Measurements from ENCODE around the gene IREB2.
A peak's percentile ranks its signal among the peaks of the same experiment; 100 is the strongest.
"Not testable (repeated sequence)": the region's sequence is repeated elsewhere in the genome, so short reads cannot be mapped to it uniquely, and the experiment has no call there.

The IREB2 gene

GRCh38 chr15:78481917-78482316 is 43.9 kb downstream of the IREB2 start:
- DNase-seq (ENCODE audit: low spot score) = no peak

DNA sequence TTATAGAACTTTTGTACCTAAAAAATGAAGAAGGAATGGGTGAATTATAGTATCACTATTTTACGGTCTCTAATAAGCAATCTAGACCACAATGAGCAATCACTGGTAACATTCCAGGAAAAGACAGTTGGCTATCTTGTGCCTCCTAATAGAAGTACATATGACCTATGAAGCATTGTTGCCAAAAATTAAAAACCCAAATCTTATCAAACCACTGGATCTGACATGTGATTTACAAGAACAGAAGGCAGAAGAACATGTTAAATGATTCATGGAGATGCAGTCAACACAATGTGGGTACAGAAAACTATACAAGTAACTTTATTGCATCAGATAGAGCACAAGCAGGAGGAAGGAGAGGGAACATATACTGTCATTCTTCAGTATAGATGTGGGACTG is 54.9 kb downstream of the IREB2 start:
- no peak for DNase-seq (ENCODE audit: low spot score)

GRCh38 chr15:78501857-78502256 is 63.8 kb downstream of the IREB2 start:
- DNase-seq (ENCODE audit: low spot score) = no peak

DNA sequence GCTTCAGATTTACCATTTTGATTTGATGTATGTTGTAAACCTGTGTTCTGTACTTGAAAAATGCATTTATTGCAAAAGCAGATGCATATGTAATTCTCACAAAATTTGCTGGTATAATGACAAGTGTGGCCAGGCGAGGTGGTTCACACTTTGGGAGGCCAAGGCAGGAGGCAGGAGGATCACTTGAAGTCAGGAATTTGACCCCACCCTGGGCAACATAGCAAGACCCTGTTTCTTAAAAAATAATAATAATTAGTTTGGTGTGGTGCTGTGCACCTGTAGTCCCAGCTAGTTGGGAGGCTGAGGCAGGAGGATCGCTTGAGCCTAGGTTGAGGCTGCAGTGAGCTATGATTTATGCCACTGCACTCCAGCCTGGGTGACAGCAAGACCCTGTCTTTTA is 64.6 kb downstream of the IREB2 start:
- DNase-seq (ENCODE audit: low spot score) = no peak

- peak; percentile 78 for DNase-seq (ENCODE audit: low spot score)
Measured at GRCh38 chr15:78506971-78507830, 69.2 kb downstream of the IREB2 start, which contains the start of gene HYKK. TSS of gene HYKK (plus strand) at chr15:78507577. CDS start at chr15:78513089, 5,512 bp downstream.

DNA sequence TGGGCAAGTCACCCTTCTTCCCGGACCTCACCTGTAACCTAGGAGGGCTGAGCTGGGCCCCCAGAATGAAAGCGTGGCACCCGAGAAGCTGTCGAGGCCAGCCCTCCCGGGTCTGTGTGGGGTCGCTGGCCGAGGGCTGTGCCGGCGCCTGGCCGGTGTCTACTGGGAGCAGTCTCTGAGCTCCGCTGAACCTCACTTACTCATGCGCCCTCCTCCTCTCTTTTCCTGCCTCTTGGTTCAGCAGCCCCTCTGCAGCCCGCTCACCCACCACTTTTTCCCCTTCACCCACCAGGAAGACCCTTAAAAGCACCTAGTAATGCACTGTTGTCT is 69.8 kb downstream of the IREB2 start:
- DNase-seq (ENCODE audit: low spot score) = no peak

GRCh38 chr15:78508272-78508671 is 70.3 kb downstream of the IREB2 start:
- DNase-seq (ENCODE audit: low spot score) = no peak

- DNase-seq (ENCODE audit: low spot score) = peak; percentile 13
Measured at GRCh38 chr15:78509726-78510312, 71.8 kb downstream of the IREB2 start.

GRCh38 chr15:78520035-78520434 is 82.0 kb downstream of the IREB2 start:
- DNase-seq (ENCODE audit: low spot score) = not testable (repeated sequence)

- DNase-seq (ENCODE audit: low spot score) = no peak
Measured at GRCh38 chr15:78524230-78524629, 86.2 kb downstream of the IREB2 start.

DNA sequence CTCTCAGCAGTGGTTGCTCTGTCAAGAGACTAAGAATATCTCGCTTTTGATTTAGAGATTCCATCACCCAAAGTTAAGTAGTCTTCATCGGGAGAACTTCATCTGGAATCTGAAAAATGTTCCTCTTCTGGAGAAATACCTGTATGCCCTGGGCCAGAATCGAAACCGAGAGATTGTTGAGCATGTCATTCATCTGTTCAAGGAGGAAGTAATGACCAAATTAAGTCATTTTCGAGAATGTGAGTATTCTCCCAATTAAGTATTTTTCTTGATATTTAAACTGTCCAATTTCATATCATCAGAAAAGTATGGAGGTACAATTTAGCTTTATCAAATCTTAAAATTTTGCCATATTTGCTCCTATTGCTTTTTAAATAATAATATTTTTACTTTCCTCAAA is 89.3 kb downstream of the IREB2 start:
- DNase-seq (ENCODE audit: low spot score) = no peak

- DNase-seq (ENCODE audit: low spot score) = no peak
Measured at GRCh38 chr15:78533331-78533730, 95.3 kb downstream of the IREB2 start.

DNA sequence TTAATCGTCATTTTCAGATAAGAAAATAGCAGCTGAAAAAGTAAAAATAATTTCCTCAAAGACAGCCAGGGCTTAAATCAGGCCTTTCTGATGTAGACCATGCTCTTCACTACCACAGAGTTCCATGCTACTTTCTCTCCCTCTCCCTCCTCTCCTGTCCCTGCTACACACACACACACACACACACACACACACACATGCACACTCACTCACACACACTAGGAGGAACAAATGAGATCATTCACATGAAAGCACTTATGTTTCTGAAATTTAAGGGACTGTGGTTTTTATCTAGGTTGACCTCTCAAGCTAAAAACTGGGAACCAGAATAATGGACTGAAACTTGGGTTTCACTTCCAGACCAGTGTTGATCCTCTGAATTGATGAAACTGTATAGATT is 98.1 kb downstream of the IREB2 start:
- DNase-seq (ENCODE audit: low spot score) = no peak

GRCh38 chr15:78537266-78537905 is 99.4 kb downstream of the IREB2 start:
- DNase-seq (ENCODE audit: low spot score) = no peak

GRCh38 chr15:78538358-78538757 is 100.3 kb downstream of the IREB2 start:
- no peak for DNase-seq (ENCODE audit: low spot score)

- not testable (repeated sequence) for DNase-seq (ENCODE audit: low spot score)
Measured at GRCh38 chr15:78539464-78540140, 101.6 kb downstream of the IREB2 start.

GRCh38 chr15:78540141-78540870 is 102.3 kb downstream of the IREB2 start, which contains the start of gene PSMA4:
TSS of gene PSMA4 (plus strand) at chr15:78540444. CDS start at chr15:78541928, 1,484 bp downstream.
- peak; percentile 92 for DNase-seq (ENCODE audit: low spot score)

- DNase-seq (ENCODE audit: low spot score) = no peak
Measured at GRCh38 chr15:78540871-78541743, 103.1 kb downstream of the IREB2 start.

DNA sequence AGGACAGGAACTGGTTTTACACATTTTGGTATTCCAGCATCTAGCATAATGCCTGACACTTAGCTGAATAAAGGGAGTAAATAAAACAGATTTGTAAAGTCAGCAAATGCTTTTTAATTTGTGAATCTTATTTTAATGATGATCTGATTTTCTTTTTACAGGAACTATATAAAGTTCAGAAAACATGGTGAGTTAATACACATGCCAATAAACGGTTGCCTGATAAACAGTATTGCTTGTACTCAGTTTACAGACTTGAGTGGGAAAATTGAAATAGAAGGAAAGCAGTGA is 103.7 kb downstream of the IREB2 start:
- no peak for DNase-seq (ENCODE audit: low spot score)

DNA sequence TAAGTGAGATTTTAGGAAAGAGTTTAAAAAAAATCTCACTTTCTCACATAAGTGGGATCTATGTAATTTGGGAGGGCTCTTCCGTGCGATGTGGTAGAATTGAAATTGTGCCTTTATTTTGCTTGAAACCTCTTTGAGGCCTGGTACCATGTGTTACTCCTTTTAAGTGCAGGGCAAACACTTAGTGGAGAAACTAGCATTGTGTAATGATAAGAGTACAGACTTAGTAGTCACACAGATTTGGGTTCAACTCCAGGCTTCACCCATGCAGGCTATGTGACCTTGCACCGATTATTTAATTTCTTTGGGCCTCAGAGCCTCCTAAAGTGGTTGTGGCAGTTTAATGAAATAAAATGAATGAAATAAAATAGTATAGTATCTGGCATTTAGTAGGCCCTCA is 104.6 kb downstream of the IREB2 start:
- DNase-seq (ENCODE audit: low spot score) = no peak

DNA sequence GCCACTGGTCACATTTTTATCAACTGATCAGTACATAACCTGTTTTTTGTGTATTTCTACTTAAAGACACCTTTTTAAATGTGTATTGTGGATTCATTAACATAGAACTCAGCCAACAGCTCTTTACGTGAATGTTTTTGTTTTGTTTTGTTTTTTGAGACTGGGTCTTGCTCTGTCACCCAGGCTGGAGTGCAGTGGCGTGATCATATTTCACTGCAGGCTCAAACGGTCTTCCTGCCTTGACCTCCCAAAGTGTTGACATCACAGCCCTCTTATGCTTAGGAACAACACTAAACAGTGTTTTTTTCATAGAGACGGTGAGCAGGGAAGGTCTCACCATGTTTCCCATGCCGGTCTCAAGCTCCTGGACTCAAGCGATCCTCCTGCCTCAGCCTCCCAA is 112.2 kb downstream of the IREB2 start:
- no peak for DNase-seq (ENCODE audit: low spot score)

Measured in CD4-positive, alpha-beta T cell treated with Interleukin-2 at 100 ng/mL for 4 hours (primary cell).